ENCODE results near the gene PRKAB1. TPM values are rescaled to one million over a fixed set of nuclear protein-coding genes. Genes with fewer than 3 reads are reported as not detected.
A peak's percentile ranks its signal among the peaks of the same experiment; 100 is the strongest.
"Not testable (repeated sequence)": the region's sequence is repeated elsewhere in the genome, so short reads cannot be mapped to it uniquely, and the experiment has no call there.

The PRKAB1 gene
- total RNA-seq (ENCODE audit: unreplicated experiment) = 28.5 TPM
- long read RNA-seq, full-length matches to known transcripts = 24 of 28 reads
- long read RNA-seq, partial matches to known transcripts = 0 of 28 reads
- long read RNA-seq, other reads (novel, unspliced or antisense) = 4 of 28 reads

GRCh38 chr12:119667577-119668323, at the start of gene PRKAB1:
Gene PRKAB1, plus strand, starts transcription at chr12:119668133. Its CDS starts 112 bp downstream, at chr12:119668245.
- peak; percentile 80 for TF ChIP-seq CTCF (IDR thresholded peaks at IDR 0.05; ENCODE audit: unreplicated experiment)
- peak within 1 kb of the TSS; percentile 85 for H3K27ac Mint-ChIP-seq (ENCODE audit: unreplicated experiment)
- peak; percentile 95 for DNase-seq (ENCODE audit: low spot score)
- peaks cover 11% of the 10 kb centered on the region for H3K36me3 Mint-ChIP-seq (ENCODE audit: low read depth, unreplicated experiment)
- peak within 1 kb of the TSS; percentile 94 for H3K4me3 Mint-ChIP-seq (ENCODE audit: unreplicated experiment)
- no peaks in the 10 kb centered on the region for H3K9me3 Mint-ChIP-seq (ENCODE audit: unreplicated experiment)
- peaks cover 2% of the 10 kb centered on the region for H3K27me3 Mint-ChIP-seq (ENCODE audit: unreplicated experiment)
- peaks cover 47% of the 10 kb centered on the region for H3K4me1 Mint-ChIP-seq (ENCODE audit: unreplicated experiment)

GRCh38 chr12:119618328-119618896, 49.5 kb upstream of the PRKAB1 start:
- not testable (repeated sequence) for H3K4me1 Mint-ChIP-seq (ENCODE audit: unreplicated experiment); DNase-seq (ENCODE audit: low spot score); H3K27ac Mint-ChIP-seq (ENCODE audit: unreplicated experiment)

GRCh38 chr12:119620490-119620889, 47.4 kb upstream of the PRKAB1 start:
- no peak for DNase-seq (ENCODE audit: low spot score)
- TF ChIP-seq CTCF (IDR thresholded peaks at IDR 0.05; ENCODE audit: unreplicated experiment) = no peak
- H3K9me3 Mint-ChIP-seq (ENCODE audit: unreplicated experiment) = peaks cover 4% of the 10 kb centered on the region
- no peaks in the 10 kb centered on the region for H3K4me1 Mint-ChIP-seq (ENCODE audit: unreplicated experiment)
- no peak overlapping the region for H3K27ac Mint-ChIP-seq (ENCODE audit: unreplicated experiment)
- no peak overlapping the region for H3K4me3 Mint-ChIP-seq (ENCODE audit: unreplicated experiment)
- peaks cover 32% of the 10 kb centered on the region for H3K36me3 Mint-ChIP-seq (ENCODE audit: low read depth, unreplicated experiment)
- H3K27me3 Mint-ChIP-seq (ENCODE audit: unreplicated experiment) = no peaks in the 10 kb centered on the region

More at GRCh38 chr12:119618328-119618896, 49.5 kb upstream of the PRKAB1 start:
- H3K36me3 Mint-ChIP-seq (ENCODE audit: low read depth, unreplicated experiment) = peaks cover 32% of the 10 kb centered on the region
- not testable (repeated sequence) for H3K4me3 Mint-ChIP-seq (ENCODE audit: unreplicated experiment); H3K9me3 Mint-ChIP-seq (ENCODE audit: unreplicated experiment); H3K27me3 Mint-ChIP-seq (ENCODE audit: unreplicated experiment)

- Mint-ChIP-seq H3K4me3 (ENCODE audit: unreplicated experiment) (no peak overlapping the region), H3K27me3 (ENCODE audit: unreplicated experiment) (no peaks in the 10 kb centered on the region), H3K27ac (ENCODE audit: unreplicated experiment) (no peak overlapping the region), H3K9me3 (ENCODE audit: unreplicated experiment) (peaks cover 4% of the 10 kb centered on the region), H3K36me3 (ENCODE audit: low read depth, unreplicated experiment) (peaks cover 21% of the 10 kb centered on the region), H3K4me1 (ENCODE audit: unreplicated experiment) (no peaks in the 10 kb centered on the region)
- DNase-seq (ENCODE audit: low spot score) = no peak
- no peak for TF ChIP-seq CTCF (IDR thresholded peaks at IDR 0.05; ENCODE audit: unreplicated experiment)
Measured at GRCh38 chr12:119621878-119622277, 46.1 kb upstream of the PRKAB1 start.

GRCh38 chr12:119624966-119625365, 43.0 kb upstream of the PRKAB1 start:
- Mint-ChIP-seq H3K27ac (ENCODE audit: unreplicated experiment) (no peak overlapping the region), H3K4me1 (ENCODE audit: unreplicated experiment) (no peaks in the 10 kb centered on the region), H3K27me3 (ENCODE audit: unreplicated experiment) (no peaks in the 10 kb centered on the region), H3K36me3 (ENCODE audit: low read depth, unreplicated experiment) (peaks cover 13% of the 10 kb centered on the region), H3K9me3 (ENCODE audit: unreplicated experiment) (no peaks in the 10 kb centered on the region), H3K4me3 (ENCODE audit: unreplicated experiment) (no peak overlapping the region)
- no peak for DNase-seq (ENCODE audit: low spot score)
- TF ChIP-seq CTCF (IDR thresholded peaks at IDR 0.05; ENCODE audit: unreplicated experiment) = no peak

All from endothelial cell (in vitro differentiated cells).